Measurements from ENCODE around the gene CA5B. TPM values are rescaled to one million over a fixed set of nuclear protein-coding genes. Genes with fewer than 3 reads are reported as not detected.
A peak's percentile ranks its signal among the peaks of the same experiment; 100 is the strongest.
"Not testable (repeated sequence)": the region's sequence is repeated elsewhere in the genome, so short reads cannot be mapped to it uniquely, and the experiment has no call there.

The CA5B gene
- total RNA-seq, 2 experiments from 2014 or later: 14.1 to 14.4 TPM

GRCh38 chrX:15745179-15745578 is 7.1 kb downstream of the CA5B start:
- ChIA-PET CTCF (no interaction called here), POLR2A (no interaction called here)
- H3K4me1 Mint-ChIP-seq (ENCODE audit: low read depth): peaks cover 56% of the 10 kb centered on the region
- intact Hi-C loops (cut with micrococcal nuclease): no loop called here
- no peaks in the 10 kb centered on the region for H3K27me3 Mint-ChIP-seq
- H3K9me3 Mint-ChIP-seq: no peaks in the 10 kb centered on the region
- H3K36me3 Mint-ChIP-seq (ENCODE audit: low read depth): peaks cover 15% of the 10 kb centered on the region
- DNase-seq (no peak), ATAC-seq (no peak)
- H3K27ac Mint-ChIP-seq: no peak overlapping the region
- no peak overlapping the region for H3K4me3 Mint-ChIP-seq
- no peak for TF ChIP-seq CTCF (IDR thresholded peaks at IDR 0.05)

- Mint-ChIP-seq H3K36me3 (ENCODE audit: low read depth) (peaks cover 16% of the 10 kb centered on the region), H3K4me1 (ENCODE audit: low read depth) (peaks cover 66% of the 10 kb centered on the region)
- intact Hi-C loops (cut with micrococcal nuclease); DNase-seq; H3K4me3 Mint-ChIP-seq; H3K9me3 Mint-ChIP-seq; ATAC-seq; H3K27ac Mint-ChIP-seq; CTCF ChIA-PET; POLR2A ChIA-PET; H3K27me3 Mint-ChIP-seq: not testable (repeated sequence)
These were observed 8.6 kb downstream of the CA5B start for GRCh38 chrX:15746651-15747050.

- ATAC-seq: no peak
- Mint-ChIP-seq H3K4me1 (ENCODE audit: low read depth) (peaks cover 65% of the 10 kb centered on the region), H3K27ac (peak overlapping the region; percentile 20), H3K36me3 (ENCODE audit: low read depth) (peaks cover 13% of the 10 kb centered on the region), H3K4me3 (no peak overlapping the region), H3K27me3 (no peaks in the 10 kb centered on the region), H3K9me3 (no peaks in the 10 kb centered on the region)
- POLR2A ChIA-PET: no interaction called here
- TF ChIP-seq CTCF (IDR thresholded peaks at IDR 0.05): no peak
- no peak for DNase-seq
- intact Hi-C loops (cut with micrococcal nuclease): no loop called here
- CTCF ChIA-PET: no interaction called here
These were observed 9.6 kb downstream of the CA5B start for GRCh38 chrX:15747626-15748173.

- POLR2A ChIA-PET: interaction anchor here (0.7 to 1.8 kb wide), 3 partner anchors 9 to 66 kb away, joined by 3 to 6 read pairs (median 6); partner anchors contain the start of gene CA5B
- CTCF ChIA-PET: no interaction called here
- no peak for TF ChIP-seq CTCF (IDR thresholded peaks at IDR 0.05)
- DNase-seq (no peak), ATAC-seq (no peak)
- Mint-ChIP-seq H3K4me1 (ENCODE audit: low read depth) (peaks cover 62% of the 10 kb centered on the region), H3K27me3 (no peaks in the 10 kb centered on the region), H3K27ac (peak overlapping the region; percentile 95), H3K4me3 (no peak overlapping the region), H3K9me3 (peaks cover 2% of the 10 kb centered on the region), H3K36me3 (ENCODE audit: low read depth) (peaks cover 14% of the 10 kb centered on the region)
- intact Hi-C loops (cut with micrococcal nuclease): no loop called here
These were observed 10.8 kb downstream of the CA5B start for GRCh38 chrX:15748841-15749240.

GRCh38 chrX:15749642-15750610 is 11.9 kb downstream of the CA5B start:
- Mint-ChIP-seq H3K27ac (peak overlapping the region; percentile 95), H3K9me3 (peaks cover 2% of the 10 kb centered on the region), H3K4me3 (peak overlapping the region; percentile 58), H3K4me1 (ENCODE audit: low read depth) (peaks cover 64% of the 10 kb centered on the region), H3K36me3 (ENCODE audit: low read depth) (peaks cover 16% of the 10 kb centered on the region), H3K27me3 (no peaks in the 10 kb centered on the region)
- DNase-seq (peak; percentile 43), ATAC-seq (peak; percentile 69)
- no peak for TF ChIP-seq CTCF (IDR thresholded peaks at IDR 0.05)
- CTCF ChIA-PET: interaction anchor here (1.0 to 1.1 kb wide), 2 partner anchors 10 to 17 kb away, joined by 3 read pairs; no protein-coding TSS in a partner anchor
- POLR2A ChIA-PET: interaction anchor here (1.0 to 1.8 kb wide), 3 partner anchors 10 to 73 kb away, joined by 3 to 6 read pairs (median 6); partner anchors contain the start of gene CA5B
- intact Hi-C loops (cut with micrococcal nuclease): no loop called here

All from activated CD8-positive, alpha-beta T cell treated with anti-CD3 and anti-CD28 coated beads for 36 hours (primary cell).